ACC112 (cell line): ENCODE data around the gene PLA2G2C.
"Not testable (repeated sequence)": the region's sequence is repeated elsewhere in the genome, so short reads cannot be mapped to it uniquely, and the experiment has no call there.

Experiments
- H2AFZ ChIP-seq: fragments of 200-600 bp; sonication (generic); one replicate; pipeline ENCODE4 v1.6.0; 2017; ENCODE audit warnings: antibody characterized with exemption, low read length; ENCODE audit not compliant: unreplicated experiment
- H3K27ac ChIP-seq: fragments of 200-600 bp; sonication (generic); 2 replicates; pipeline ENCODE4 v1.5.1; 2014; ENCODE audit warnings: low read depth, mild to moderate bottlenecking, antibody characterized with exemption, low read length, moderate library complexity
- H3K27me3 ChIP-seq: fragments of 200-600 bp; sonication (generic); 2 replicates; pipeline ENCODE4 v1.6.1; 2014; ENCODE audit warnings: mild to moderate bottlenecking, antibody characterized with exemption, low read length, moderate library complexity, mixed read lengths; ENCODE audit not compliant: insufficient read depth
- H3K36me3 ChIP-seq: fragments of 200-600 bp; sonication (generic); 2 replicates; pipeline ENCODE4 v1.6.1; 2016; ENCODE audit warnings: mild to moderate bottlenecking, antibody characterized with exemption, low read length, moderate library complexity, mixed read lengths; ENCODE audit not compliant: insufficient read depth
- H3K4me1 ChIP-seq: fragments of 200-600 bp; sonication (generic); one replicate; pipeline ENCODE4 v1.6.1; 2016; ENCODE audit warnings: low read length, mixed read lengths; ENCODE audit not compliant: insufficient read depth, unreplicated experiment, control insufficient read depth
- H3K4me3 ChIP-seq: fragments of 200-600 bp; sonication (generic); 2 replicates; pipeline ENCODE4 v1.5.1; 2014; ENCODE audit warnings: mild to moderate bottlenecking, low read depth, low read length
- H3K79me2 ChIP-seq: fragments of 200-600 bp; sonication (generic); one replicate; pipeline ENCODE4 v1.6.0; 2016; ENCODE audit warnings: low read length; ENCODE audit not compliant: control insufficient read depth, unreplicated experiment, insufficient read depth

The PLA2G2C gene

GRCh38 chr1:20185834-20186782 lies at the start of gene PLA2G2C, which contains the start of gene UBXN10:
PLA2G2C (minus strand) TSS chr1:20186518; CDS start chr1:20177363, 9,155 bp downstream.
UBXN10 (plus strand) TSS chr1:20186096; CDS start chr1:20190562, 4,466 bp downstream.
- no peak within 1 kb of the TSS for H2AFZ ChIP-seq
- no peaks in the 10 kb centered on the region for H3K36me3 ChIP-seq
- no peaks in the 10 kb centered on the region for H3K79me2 ChIP-seq
- no peaks in the 10 kb centered on the region for H3K4me1 ChIP-seq
- H3K4me3 ChIP-seq: no peak within 1 kb of the TSS
- H3K27me3 ChIP-seq: peaks cover 99% of the 10 kb centered on the region
- H3K27ac ChIP-seq: no peak within 1 kb of the TSS

- Histone ChIP-seq H3K27ac (no peak overlapping the region), H3K36me3 (no peaks in the 10 kb centered on the region), H3K79me2 (no peaks in the 10 kb centered on the region), H2AFZ (no peak overlapping the region), H3K27me3 (peaks cover 63% of the 10 kb centered on the region), H3K4me3 (no peak overlapping the region), H3K4me1 (no peaks in the 10 kb centered on the region)
Measured at GRCh38 chr1:20234788-20235535, 48.6 kb upstream of the PLA2G2C start.

GRCh38 chr1:20233866-20234265 lies 47.5 kb upstream of the PLA2G2C start:
- Histone ChIP-seq H2AFZ (no peak overlapping the region), H3K79me2 (no peaks in the 10 kb centered on the region), H3K4me1 (no peaks in the 10 kb centered on the region), H3K27me3 (peaks cover 65% of the 10 kb centered on the region), H3K4me3 (no peak overlapping the region), H3K27ac (no peak overlapping the region), H3K36me3 (no peaks in the 10 kb centered on the region)

DNA sequence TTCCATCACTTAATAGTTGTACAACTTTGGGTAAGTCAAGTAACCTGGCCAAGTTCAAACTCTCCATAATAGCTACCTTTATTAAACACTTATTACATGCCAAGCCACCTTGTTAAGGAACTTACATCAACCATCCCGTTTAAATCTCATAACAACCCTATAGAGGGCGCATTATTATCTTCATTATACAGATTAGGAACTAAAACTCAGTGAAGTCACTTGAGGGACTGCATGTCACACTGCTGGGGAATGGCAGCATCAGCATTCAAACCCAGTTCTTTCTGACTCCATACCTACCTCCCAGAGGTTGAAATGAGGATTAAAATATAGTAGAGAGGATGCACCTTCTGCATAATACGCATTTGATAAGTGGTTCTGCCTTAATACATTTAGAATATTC lies 47.1 kb upstream of the PLA2G2C start:
- Histone ChIP-seq H3K27ac (no peak overlapping the region), H3K79me2 (no peaks in the 10 kb centered on the region), H2AFZ (no peak overlapping the region), H3K27me3 (peaks cover 67% of the 10 kb centered on the region), H3K4me1 (no peaks in the 10 kb centered on the region), H3K4me3 (no peak overlapping the region), H3K36me3 (no peaks in the 10 kb centered on the region)

GRCh38 chr1:20232564-20232963 lies 46.2 kb upstream of the PLA2G2C start:
- H3K79me2 ChIP-seq, H2AFZ ChIP-seq, H3K36me3 ChIP-seq, H3K4me1 ChIP-seq, H3K4me3 ChIP-seq, H3K27ac ChIP-seq: not testable (repeated sequence)
- H3K27me3 ChIP-seq: peaks cover 76% of the 10 kb centered on the region

- Histone ChIP-seq H3K36me3 (no peaks in the 10 kb centered on the region), H3K4me3 (no peak overlapping the region), H2AFZ (no peak overlapping the region), H3K27ac (no peak overlapping the region), H3K4me1 (no peaks in the 10 kb centered on the region), H3K27me3 (peaks cover 80% of the 10 kb centered on the region), H3K79me2 (no peaks in the 10 kb centered on the region)
Measured at GRCh38 chr1:20229171-20229570, 42.9 kb upstream of the PLA2G2C start.

DNA sequence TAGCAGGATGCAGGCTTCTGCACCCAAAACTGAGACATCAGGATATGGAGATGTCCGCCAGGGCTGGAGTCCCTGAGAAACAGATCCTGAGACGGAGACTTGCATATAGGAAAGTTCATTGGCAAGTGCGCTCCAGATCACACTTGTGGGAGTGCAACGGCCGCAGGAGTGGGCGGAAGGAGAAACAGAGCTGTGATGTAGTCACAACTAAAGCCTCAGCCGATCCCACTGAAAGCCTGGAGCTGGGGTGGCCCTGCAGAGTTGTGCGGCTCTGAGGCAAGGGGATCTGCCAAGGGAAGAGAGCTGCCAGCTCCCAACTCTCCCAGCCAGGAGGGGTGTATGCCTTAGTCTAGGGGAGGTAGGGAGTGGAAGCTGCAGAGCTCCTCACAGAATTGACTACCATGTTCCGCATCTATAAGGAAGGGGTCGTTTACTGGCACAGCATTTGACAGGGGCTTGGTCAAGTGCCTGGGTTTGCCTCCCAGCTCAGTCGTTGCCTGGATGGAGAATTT lies 42.1 kb upstream of the PLA2G2C start:
- Histone ChIP-seq H2AFZ (no peak overlapping the region), H3K36me3 (no peaks in the 10 kb centered on the region)

GRCh38 chr1:20227704-20228103 lies 41.4 kb upstream of the PLA2G2C start:
- no peaks in the 10 kb centered on the region for H3K79me2 ChIP-seq
- H3K27ac ChIP-seq: no peak overlapping the region
- H3K36me3 ChIP-seq: no peaks in the 10 kb centered on the region
- H3K27me3 ChIP-seq: peaks cover 81% of the 10 kb centered on the region
- no peaks in the 10 kb centered on the region for H3K4me1 ChIP-seq
- H3K4me3 ChIP-seq: no peak overlapping the region
- H2AFZ ChIP-seq: no peak overlapping the region

More for the DNA sequence above, 42.1 kb upstream of the PLA2G2C start:
- Histone ChIP-seq H3K4me3 (no peak overlapping the region), H3K27me3 (peaks cover 80% of the 10 kb centered on the region), H3K4me1 (no peaks in the 10 kb centered on the region), H3K79me2 (no peaks in the 10 kb centered on the region), H3K27ac (no peak overlapping the region)

DNA sequence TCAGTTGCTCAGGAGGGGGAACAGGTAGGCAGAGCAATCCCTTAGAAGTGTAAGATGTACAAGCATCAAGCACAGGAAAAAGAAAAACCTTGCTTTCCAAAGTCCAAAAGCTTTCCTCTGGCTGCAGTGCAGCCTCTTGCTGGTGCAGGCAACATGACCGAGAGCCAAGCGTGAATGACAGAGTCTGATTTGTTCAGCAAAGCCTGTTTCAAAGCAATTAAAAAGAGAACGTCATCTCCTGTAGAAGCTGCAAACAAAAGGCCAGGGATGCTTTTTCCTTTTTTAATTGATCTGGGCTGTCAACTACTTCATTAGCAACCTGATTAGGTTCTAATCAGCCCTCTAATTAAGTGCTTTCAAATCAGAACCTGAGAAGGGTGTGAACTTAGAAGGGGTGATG lies 38.2 kb upstream of the PLA2G2C start:
- H3K4me1 ChIP-seq: no peaks in the 10 kb centered on the region
- H3K4me3 ChIP-seq: no peak overlapping the region
- no peaks in the 10 kb centered on the region for H3K36me3 ChIP-seq
- H3K27ac ChIP-seq: no peak overlapping the region
- peaks cover 96% of the 10 kb centered on the region for H3K27me3 ChIP-seq
- H3K79me2 ChIP-seq: no peaks in the 10 kb centered on the region
- H2AFZ ChIP-seq: no peak overlapping the region

DNA sequence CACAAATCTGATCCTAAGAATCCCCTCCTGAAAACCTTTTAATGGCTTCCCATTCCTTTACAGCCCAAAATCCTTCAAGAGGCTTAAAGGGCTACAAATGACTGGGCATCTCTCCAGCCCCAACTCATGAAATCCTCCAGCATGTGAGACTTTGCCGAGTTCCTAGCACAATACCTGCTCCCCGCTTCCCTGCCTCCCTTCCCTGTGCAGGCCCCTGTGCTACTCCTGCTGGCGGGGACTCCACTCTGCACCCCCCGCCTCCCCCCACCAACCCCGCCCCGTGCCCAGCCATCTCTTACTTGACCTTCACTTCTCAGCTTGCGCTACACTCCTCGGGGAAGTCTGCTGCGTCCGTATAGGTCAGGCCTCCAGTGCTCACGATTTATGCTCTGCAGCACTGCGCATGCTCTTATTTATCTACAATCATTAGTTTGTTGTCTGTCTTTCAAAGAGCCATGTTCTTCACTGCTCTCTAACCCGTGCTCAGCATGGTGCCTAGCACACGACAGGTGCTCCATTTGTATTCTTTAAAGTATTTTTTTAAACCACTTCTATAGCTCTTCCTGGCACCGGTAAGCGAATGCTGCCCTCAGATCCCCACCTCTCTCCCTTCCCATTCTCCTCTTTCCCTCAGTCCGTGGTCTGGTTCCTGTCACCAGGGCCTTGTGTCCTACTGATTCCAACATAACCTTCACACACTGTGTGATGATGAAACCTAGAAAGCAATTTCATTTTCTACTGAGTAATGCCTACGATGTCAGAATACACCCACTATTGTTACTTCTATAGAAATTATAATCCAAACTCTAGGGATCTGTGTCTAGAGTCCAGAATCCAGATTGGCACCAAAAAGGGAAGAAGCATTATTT lies 37.5 kb upstream of the PLA2G2C start:
- H3K27me3 ChIP-seq: peaks cover 91% of the 10 kb centered on the region

More for the DNA sequence above, 37.5 kb upstream of the PLA2G2C start:
- Histone ChIP-seq H2AFZ (no peak overlapping the region), H3K27ac (no peak overlapping the region), H3K4me1 (no peaks in the 10 kb centered on the region), H3K36me3 (no peaks in the 10 kb centered on the region), H3K79me2 (no peaks in the 10 kb centered on the region), H3K4me3 (no peak overlapping the region)
